COLO668 (cell line): ENCODE results near the gene BID.
"Not testable (repeated sequence)": the region's sequence is repeated elsewhere in the genome, so short reads cannot be mapped to it uniquely, and the experiment has no call there.

Experiments used
- DNase-seq: peaks from one replicate; lab custom pipeline; 2025; ENCODE audit not compliant: unreplicated experiment; lab: John Stamatoyannopoulos, UW

The BID gene

GRCh38 chr22:17705951-17706900 lies 68.0 kb downstream of the BID start:
- no peak for DNase-seq

DNA sequence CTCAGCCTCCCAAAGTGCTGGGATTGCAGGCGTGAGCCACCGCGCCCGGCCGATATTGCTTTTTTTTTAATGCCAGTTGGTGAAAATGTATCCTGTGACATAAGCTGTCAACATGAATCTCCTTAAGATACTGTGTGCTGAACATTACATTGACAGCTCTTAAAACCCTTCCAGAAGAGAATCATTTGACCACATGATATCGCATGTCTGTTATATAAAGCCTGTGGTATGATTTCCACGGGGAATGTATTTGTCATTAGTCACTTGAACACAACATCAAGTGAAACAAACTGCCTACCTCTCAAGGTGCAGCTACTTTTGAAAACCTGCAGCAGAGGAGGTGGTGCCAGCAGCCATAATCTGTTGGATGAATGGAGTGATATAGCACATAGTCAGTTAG lies 68.7 kb downstream of the BID start:
- no peak for DNase-seq

DNA sequence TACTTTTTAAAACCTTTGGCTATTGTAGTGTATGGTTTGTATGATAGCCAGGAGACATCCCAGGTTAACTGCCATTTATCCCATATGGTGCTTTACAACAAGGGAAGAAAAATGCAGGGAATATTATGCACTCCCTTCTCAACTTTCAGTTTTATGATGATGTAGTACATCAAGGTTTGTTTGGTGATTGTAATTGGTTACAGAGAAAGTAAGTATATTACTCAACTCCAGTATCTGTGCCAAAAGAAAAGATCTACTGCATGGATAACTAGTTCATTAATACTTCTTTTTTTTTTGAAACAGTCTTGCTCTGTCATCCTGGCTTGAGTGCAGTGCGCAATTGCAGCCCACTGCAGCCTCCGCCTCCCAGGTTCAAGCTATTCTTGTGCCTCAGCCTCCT lies 70.5 kb downstream of the BID start:
- DNase-seq = no peak

DNA sequence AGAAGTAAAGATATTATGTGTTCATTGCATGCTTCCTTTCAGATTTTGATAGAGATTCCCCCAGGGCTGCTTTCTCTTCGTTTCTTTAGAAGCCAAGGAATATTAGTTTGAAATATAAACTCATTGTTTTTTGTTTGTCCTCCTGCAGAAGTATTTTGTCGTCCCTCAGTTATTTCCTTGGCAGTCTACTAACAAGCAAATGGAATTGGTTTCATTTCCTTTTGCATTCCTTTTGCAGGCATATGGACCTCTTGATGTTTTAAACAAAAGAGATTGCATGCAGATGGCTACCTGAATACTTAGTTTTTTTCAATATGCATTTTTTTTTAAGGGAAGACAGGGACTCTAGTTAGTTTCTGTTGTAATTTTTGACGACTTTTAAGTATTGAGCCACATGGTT lies 73.5 kb downstream of the BID start:
- DNase-seq = no peak

- DNase-seq = no peak
Measured at GRCh38 chr22:17699696-17700340, 74.5 kb downstream of the BID start.

DNA sequence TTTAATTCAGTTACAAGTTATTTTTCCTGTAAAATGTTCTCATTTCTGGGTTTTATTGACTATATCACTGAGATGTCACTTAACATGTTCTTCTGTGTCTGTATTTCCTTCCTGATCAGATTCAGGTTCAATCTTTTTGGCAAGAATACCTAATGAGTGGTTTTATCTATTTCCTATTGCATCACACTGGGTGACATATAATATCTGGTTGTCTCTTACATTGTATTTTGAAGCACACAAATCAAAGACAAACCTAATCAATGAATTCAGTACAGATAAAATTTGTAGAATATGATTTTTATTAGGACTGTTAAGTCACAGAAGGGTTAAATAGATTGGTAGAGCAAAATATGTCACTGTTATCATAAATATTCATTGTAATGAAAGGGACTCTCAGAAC lies 75.3 kb downstream of the BID start:
- no peak for DNase-seq

DNA sequence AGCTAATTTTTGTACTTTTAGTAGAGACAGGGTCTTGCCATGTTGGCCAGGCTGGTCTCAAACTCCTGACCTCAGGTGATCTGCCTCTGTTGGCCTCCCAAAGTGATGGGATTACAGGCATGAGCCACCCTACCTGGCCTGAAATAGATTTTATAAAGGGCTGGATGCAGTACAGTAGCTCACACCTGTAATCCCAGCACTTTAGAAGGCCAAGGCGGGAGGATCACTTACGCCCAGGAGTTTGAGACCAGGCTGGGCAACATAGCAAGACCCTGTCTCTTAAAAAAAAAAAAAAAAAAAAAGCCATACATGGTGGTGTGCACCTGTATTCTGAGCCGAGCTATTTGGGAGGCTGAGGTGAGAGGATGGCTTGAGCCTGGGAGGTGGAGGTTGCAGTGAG lies 76.0 kb downstream of the BID start:
- not testable (repeated sequence) for DNase-seq

DNA sequence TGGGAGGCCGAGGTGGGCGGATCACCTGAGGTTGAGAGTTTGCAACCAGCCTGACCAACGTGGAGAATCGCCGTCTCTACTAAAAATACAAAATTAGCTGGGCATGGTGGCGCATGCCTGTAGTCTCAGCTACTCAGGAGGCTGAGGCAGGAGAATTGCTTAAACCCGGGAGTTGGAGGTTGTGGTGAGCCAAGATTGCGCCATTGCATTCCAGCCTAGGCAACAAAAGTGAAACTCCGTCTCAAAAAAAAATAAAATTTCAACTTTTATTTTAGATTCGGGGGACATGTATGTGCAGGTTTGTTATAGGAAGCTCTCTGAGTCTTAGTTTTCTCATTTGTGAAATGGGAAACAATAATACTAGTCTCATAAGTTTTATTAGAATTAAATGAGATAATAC lies 77.1 kb downstream of the BID start:
- not testable (repeated sequence) for DNase-seq

GRCh38 chr22:17695986-17696385 lies 78.3 kb downstream of the BID start:
- DNase-seq = no peak

GRCh38 chr22:17694752-17695151 lies 79.5 kb downstream of the BID start:
- no peak for DNase-seq

GRCh38 chr22:17694193-17694592 lies 80.1 kb downstream of the BID start:
- DNase-seq = no peak

- no peak for DNase-seq
Measured at GRCh38 chr22:17692841-17693240, 81.4 kb downstream of the BID start.

- DNase-seq = no peak
Measured at GRCh38 chr22:17684245-17684644, 90.0 kb downstream of the BID start.
